ENCODE data around the gene VENTX.

- TF ChIP-seq POLR2A (IDR thresholded peaks at IDR 0.05), result no peak
- no peak for TF ChIP-seq CTCF (IDR thresholded peaks at IDR 0.05)
These were observed 28.6 kb downstream of the VENTX start for GRCh38 chr10:133266056-133266795.
